GM23248 (cell line): Measurements from ENCODE around the gene TWIST1.

Experiments used
- EZH2 ChIP-seq: fragments of 200-600 bp; sonication (generic); IDR thresholded peaks from 2 replicates; pipeline ENCODE4 v1.6.1; 2018; ENCODE audit warnings: antibody characterized with exemption, mild to moderate bottlenecking; ENCODE audit not compliant: insufficient read depth, poor library complexity, severe bottlenecking
- EZH2phosphoT487 ChIP-seq: fragments of 200-600 bp; sonication (generic); IDR thresholded peaks from 2 replicates; pipeline ENCODE4 v1.6.1; 2018; ENCODE audit warnings: antibody characterized with exemption, moderate library complexity, mild to moderate bottlenecking, low read depth; ENCODE audit not compliant: insufficient read depth

DNA sequence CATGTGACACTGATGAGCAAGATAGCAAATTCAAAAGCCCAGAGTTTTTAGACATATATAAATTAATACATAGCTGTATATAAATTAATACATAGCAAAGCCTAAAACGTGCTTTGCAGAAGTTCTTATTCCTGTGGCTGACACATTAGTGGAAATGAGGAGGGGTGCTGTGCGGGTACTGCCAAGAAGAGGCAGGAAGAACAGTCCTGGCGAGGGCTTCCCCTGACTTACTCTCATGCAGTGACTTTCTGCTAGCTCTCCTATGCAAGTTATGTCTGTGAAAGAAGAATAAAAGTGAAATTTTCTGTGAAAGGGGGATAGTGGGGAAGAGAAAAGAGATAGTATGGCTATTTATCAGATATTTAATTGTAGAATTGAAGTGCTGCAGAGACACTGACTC, 27.6 kb downstream of the TWIST1 start:
- TF ChIP-seq EZH2: no peak
- TF ChIP-seq EZH2phosphoT487: no peak
